Fibroblast of lung (primary cell): ENCODE measurements around the gene PITHD1. TPM values are rescaled to one million over a fixed set of nuclear protein-coding genes. Genes with fewer than 3 reads are reported as not detected.

ENCODE experiments used
- DNase-seq, 2 donors: peaks; one replicate each; pipeline versions ENCODE4 v3.0.0 to v3.0.0-alpha.2; 2010; ENCODE audit warnings: low read depth in 2 of 2
- H2AFZ ChIP-seq: 2 replicates; pipeline ENCODE4 v1.5.1; 2012; ENCODE audit warnings: low read length, control low read depth, inconsistent platforms
- H3K27ac ChIP-seq: 2 replicates; pipeline ENCODE4 v1.5.1; 2011; ENCODE audit warnings: low read length, control low read depth; ENCODE audit not compliant: insufficient read depth
- H3K27me3 ChIP-seq: 2 replicates; pipeline ENCODE4 v1.5.1; 2011; ENCODE audit warnings: mild to moderate bottlenecking, low read length; ENCODE audit not compliant: control insufficient read depth, insufficient read depth
- H3K36me3 ChIP-seq: 2 replicates; pipeline ENCODE4 v1.5.1; 2011; ENCODE audit warnings: low read length; ENCODE audit not compliant: control insufficient read depth, insufficient read depth
- H3K4me1 ChIP-seq: 2 replicates; pipeline ENCODE4 v1.5.1; 2011; ENCODE audit warnings: low read length; ENCODE audit not compliant: control insufficient read depth, insufficient read depth; ENCODE audit errors: extremely low read depth
- H3K4me2 ChIP-seq: 2 replicates; pipeline ENCODE4 v1.5.1; 2011; ENCODE audit warnings: low read length, control low read depth; ENCODE audit not compliant: insufficient read depth; ENCODE audit errors: extremely low read depth
- H3K4me3 ChIP-seq, 4 experiments: fragments of 200-600 bp in 1 of 4; sonication (generic) in 1 of 4; replicated peaks in 1 of 4; 2 replicates each; pipeline ENCODE4 v1.5.1; 2011 to 2016; ENCODE audit warnings: low read length in 4 of 4, low read depth in 3 of 4, mild to moderate bottlenecking in 3 of 4, control low read depth in 2 of 4, inconsistent platforms in 1 of 4, mixed read lengths in 1 of 4; ENCODE audit not compliant: insufficient read depth in 1 of 4; ENCODE audit errors: control extremely low read depth in 1 of 4
- H3K79me2 ChIP-seq: 2 replicates; pipeline ENCODE4 v1.5.1; 2012; ENCODE audit warnings: mild to moderate bottlenecking, low read length, inconsistent platforms; ENCODE audit not compliant: control insufficient read depth, insufficient read depth
- H3K9ac ChIP-seq: 2 replicates; pipeline ENCODE4 v1.5.1; 2011; ENCODE audit warnings: mild to moderate bottlenecking, low read length, control low read depth; ENCODE audit not compliant: insufficient read depth
- H3K9me3 ChIP-seq: 2 replicates; pipeline ENCODE4 v1.5.1; 2012; ENCODE audit warnings: low read depth, low read length; ENCODE audit not compliant: control insufficient read depth, insufficient read depth
- H4K20me1 ChIP-seq: 2 replicates; pipeline ENCODE4 v1.5.1; 2011; ENCODE audit warnings: low read length; ENCODE audit not compliant: control insufficient read depth, insufficient read depth; ENCODE audit errors: extremely low read depth
- EZH2 ChIP-seq: IDR thresholded peaks from 2 replicates; pipeline ENCODE4 v1.5.1; 2012; ENCODE audit warnings: low read length, control low read depth, mild to moderate bottlenecking; ENCODE audit errors: missing control alignments
- polyA plus RNA-seq, 2 donors: library from polyadenylated mRNA; depleted of rRNA in 1 of 2; stranded (reverse) in 1 of 2; unstranded in 1 of 2; fragments of >200 nt; gene quantifications; 2 replicates each; pipeline ENCODE4 v1.2.1, GENCODE V29; 2011 to 2012; ENCODE audit warnings: missing spikeins in 1 of 2
- total RNA-seq: library from RNA; depleted of rRNA; stranded (reverse); fragments of >200 nt; gene quantifications from 2 replicates; pipeline ENCODE4 v1.2.1, GENCODE V29; 2014
- TF ChIP-seq, protein P1 (sequence below), 2 donors: IDR thresholded peaks in 1 of 2; conservative IDR thresholded peaks in 1 of 2; 1 replicate in 1 of 2; 2 replicates in 1 of 2; pipeline ENCODE4 v1.5.1; 2011 to 2012; ENCODE audit warnings: low read length in 2 of 2, control low read depth in 1 of 2, inconsistent platforms in 1 of 2, low read depth in 1 of 2, mild to moderate bottlenecking in 1 of 2

PITHD1 gene
- total and polyA plus RNA-seq, 2 donors (not counting 1 experiment from before 2014, with no cell fraction given) = 40.5 to 47.7 TPM

DNA sequence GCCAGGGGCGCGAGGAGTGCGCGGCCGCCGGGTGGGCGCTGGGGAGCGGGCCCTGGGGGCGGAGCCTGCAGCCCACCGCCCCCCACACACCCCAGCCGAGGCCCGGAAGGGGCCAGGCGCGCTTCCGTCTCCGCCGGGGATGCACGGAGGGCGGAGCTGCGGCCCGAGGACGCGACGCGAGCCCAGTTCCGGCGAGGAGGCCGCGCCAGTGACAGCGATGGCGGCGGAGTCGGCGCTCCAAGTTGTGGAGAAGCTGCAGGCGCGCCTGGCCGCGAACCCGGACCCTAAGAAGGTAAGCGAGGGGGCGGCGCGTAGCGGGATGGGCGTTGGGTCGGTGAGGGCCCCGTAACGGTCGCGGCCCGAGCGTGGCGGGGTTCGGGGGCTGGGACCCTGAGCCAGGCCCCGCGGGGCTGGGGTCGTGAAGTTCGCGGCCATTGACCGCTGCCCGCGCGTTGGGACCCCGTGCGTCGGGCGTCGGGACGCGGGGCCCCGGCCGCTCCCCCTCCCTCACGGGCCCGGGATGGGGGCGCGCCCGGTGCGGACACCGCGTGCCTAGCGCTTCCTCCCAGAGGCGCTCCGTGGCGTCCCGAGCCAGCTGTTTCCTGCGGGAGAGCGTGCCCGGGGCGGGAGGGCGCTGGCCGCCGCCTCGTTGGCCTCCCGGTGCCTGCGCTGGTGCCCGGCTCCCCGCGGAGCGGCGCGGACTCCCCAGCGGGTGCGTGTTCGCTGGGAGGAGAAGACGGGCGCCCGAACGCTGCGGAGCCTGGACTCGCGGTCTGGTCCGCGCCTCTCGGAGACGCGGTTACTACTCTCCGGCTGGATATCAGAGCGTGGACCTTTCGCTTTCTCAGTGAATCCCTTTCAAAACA, 34.7 kb upstream of the PITHD1 start, which contains the start of gene ELOA:
ELOA (plus strand) TSS at position 185 of the 866 bp plus-strand sequence; CDS start at position 218, 33 bp downstream.
- peak within 1 kb of the TSS; percentile 81 for H3K9ac ChIP-seq
- H4K20me1 ChIP-seq = no peaks in the 10 kb centered on the region
- H3K9me3 ChIP-seq = no peaks in the 10 kb centered on the region
- no peaks in the 10 kb centered on the region for H3K36me3 ChIP-seq
- TF ChIP-seq EZH2 = no peak
- TF ChIP-seq, protein P1, sequence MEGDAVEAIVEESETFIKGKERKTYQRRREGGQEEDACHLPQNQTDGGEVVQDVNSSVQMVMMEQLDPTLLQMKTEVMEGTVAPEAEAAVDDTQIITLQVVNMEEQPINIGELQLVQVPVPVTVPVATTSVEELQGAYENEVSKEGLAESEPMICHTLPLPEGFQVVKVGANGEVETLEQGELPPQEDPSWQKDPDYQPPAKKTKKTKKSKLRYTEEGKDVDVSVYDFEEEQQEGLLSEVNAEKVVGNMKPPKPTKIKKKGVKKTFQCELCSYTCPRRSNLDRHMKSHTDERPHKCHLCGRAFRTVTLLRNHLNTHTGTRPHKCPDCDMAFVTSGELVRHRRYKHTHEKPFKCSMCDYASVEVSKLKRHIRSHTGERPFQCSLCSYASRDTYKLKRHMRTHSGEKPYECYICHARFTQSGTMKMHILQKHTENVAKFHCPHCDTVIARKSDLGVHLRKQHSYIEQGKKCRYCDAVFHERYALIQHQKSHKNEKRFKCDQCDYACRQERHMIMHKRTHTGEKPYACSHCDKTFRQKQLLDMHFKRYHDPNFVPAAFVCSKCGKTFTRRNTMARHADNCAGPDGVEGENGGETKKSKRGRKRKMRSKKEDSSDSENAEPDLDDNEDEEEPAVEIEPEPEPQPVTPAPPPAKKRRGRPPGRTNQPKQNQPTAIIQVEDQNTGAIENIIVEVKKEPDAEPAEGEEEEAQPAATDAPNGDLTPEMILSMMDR (conservative IDR thresholded peaks at IDR 0.05 in 1 of 2, IDR thresholded peaks at IDR 0.05 in 1 of 2; ENCODE audit: low read depth in 1 of 2, low read length in 2 of 2) = no peak
- peak; percentile 61 to 64 for DNase-seq
- H3K79me2 ChIP-seq = peaks cover 49% of the 10 kb centered on the region
- peak within 1 kb of the TSS; percentile 83 for H3K4me2 ChIP-seq
- peaks cover 3% of the 10 kb centered on the region for H3K4me1 ChIP-seq
- H3K4me3 ChIP-seq = peak within 1 kb of the TSS; percentile 52 to 89 (median 78)
- H2AFZ ChIP-seq = peak within 1 kb of the TSS; percentile 61
- H3K27me3 ChIP-seq = no peaks in the 10 kb centered on the region
- H3K27ac ChIP-seq = peak within 1 kb of the TSS; percentile 75

DNA sequence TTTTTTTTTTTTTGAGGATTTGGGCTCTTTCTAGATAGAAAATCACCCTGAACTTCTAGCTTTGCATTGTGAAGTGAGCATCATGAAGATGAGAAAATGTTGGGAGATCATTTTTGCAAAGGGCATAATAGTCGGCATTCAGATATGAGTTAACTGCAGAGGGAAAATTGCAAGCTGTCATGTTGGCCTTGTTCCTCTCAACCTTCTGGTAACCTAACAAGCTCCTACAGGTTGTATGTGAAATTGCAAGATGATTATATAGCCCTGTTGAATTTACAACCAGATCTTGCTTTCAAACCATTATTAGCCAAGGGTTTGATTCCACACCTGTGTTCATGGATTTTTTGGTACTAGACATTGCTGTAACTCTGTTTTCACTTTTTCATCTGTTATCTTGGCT, 32.7 kb upstream of the PITHD1 start:
- no peak overlapping the region for H3K27ac ChIP-seq
- no peaks in the 10 kb centered on the region for H4K20me1 ChIP-seq

DNA sequence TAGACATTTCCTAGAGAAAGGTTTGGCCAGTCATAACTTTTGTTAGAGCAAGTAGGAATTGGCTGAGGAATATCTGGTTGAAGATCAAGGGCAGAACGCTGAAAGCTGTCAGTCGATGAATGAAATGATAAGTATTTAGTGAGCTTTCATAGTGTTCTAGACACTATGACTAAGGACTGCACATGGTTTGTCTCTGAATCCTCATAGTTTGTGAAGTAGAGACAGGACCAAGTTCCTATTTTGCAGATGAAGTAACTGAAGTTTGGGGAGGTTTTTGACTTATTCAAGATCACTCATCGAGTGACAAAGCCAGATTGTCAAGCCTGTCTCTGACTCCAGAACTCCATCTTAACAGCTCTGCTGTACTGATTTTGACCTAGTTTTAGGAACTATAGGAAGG, 30.2 kb upstream of the PITHD1 start:
- Histone ChIP-seq H3K9ac (no peak overlapping the region), H2AFZ (no peak overlapping the region), H3K4me3 (no peak overlapping the region), H3K79me2 (peaks cover 67% of the 10 kb centered on the region), H3K4me1 (no peaks in the 10 kb centered on the region), H3K27ac (no peak overlapping the region), H3K36me3 (peaks cover 12% of the 10 kb centered on the region), H3K9me3 (no peaks in the 10 kb centered on the region), H3K27me3 (no peaks in the 10 kb centered on the region), H4K20me1 (no peaks in the 10 kb centered on the region), H3K4me2 (no peak overlapping the region)
- no peak for DNase-seq
- TF ChIP-seq EZH2 = no peak

More for the DNA sequence above, 32.7 kb upstream of the PITHD1 start:
- no peak for TF ChIP-seq EZH2
- TF ChIP-seq, protein P1 (conservative IDR thresholded peaks at IDR 0.05 in 1 of 2, IDR thresholded peaks at IDR 0.05 in 1 of 2; ENCODE audit: low read depth in 1 of 2, low read length in 2 of 2) = peak; percentile 41 to 51
- no peak overlapping the region for H3K4me2 ChIP-seq
- H3K9ac ChIP-seq = no peak overlapping the region
- no peak overlapping the region for H2AFZ ChIP-seq
- no peaks in the 10 kb centered on the region for H3K27me3 ChIP-seq
- H3K36me3 ChIP-seq = no peaks in the 10 kb centered on the region
- H3K79me2 ChIP-seq = peaks cover 61% of the 10 kb centered on the region
- peak; percentile 46 to 58 for DNase-seq
- no peaks in the 10 kb centered on the region for H3K9me3 ChIP-seq
- H3K4me3 ChIP-seq = peak overlapping the region in 2 of 4 experiments; percentile 75 to 89
- H3K4me1 ChIP-seq = peaks cover 3% of the 10 kb centered on the region
